Lung (tissue), 12 donors: ENCODE measurements around the gene DYNC1H1. TPM values are rescaled to one million over a fixed set of nuclear protein-coding genes. Genes with fewer than 3 reads are reported as not detected.

Experiments used
- ATAC-seq: fragments of 200-7000 bp; cut with Tn5 transposase; one replicate; pipeline ENCODE4 v1.9.1; 2020; ENCODE audit warnings: moderate number of reproducible peaks; ENCODE audit not compliant: insufficient read depth, low FRiP score
- DNase-seq, 3 donors: peaks; one replicate each; pipeline ENCODE4 v3.0.0-alpha.2; 2013 to 2017
- H3K27ac ChIP-seq, 2 donors: one replicate each; pipeline ENCODE4 v1.5.1; 2013; ENCODE audit warnings: mild to moderate bottlenecking in 2 of 2, moderate library complexity in 2 of 2, control low read depth in 1 of 2, inconsistent platforms in 1 of 2, low read depth in 1 of 2, low read length in 1 of 2
- H3K27me3 ChIP-seq, 3 donors: one replicate each; pipeline ENCODE4 v1.5.1; 2013; ENCODE audit warnings: low read length in 2 of 3; ENCODE audit not compliant: control insufficient read depth in 3 of 3, insufficient read depth in 3 of 3
- H3K36me3 ChIP-seq, 4 donors: one replicate each; pipeline ENCODE4 v1.5.1; 2013; ENCODE audit warnings: low read length in 4 of 4, mild to moderate bottlenecking in 1 of 4, moderate library complexity in 1 of 4; ENCODE audit not compliant: control insufficient read depth in 4 of 4, insufficient read depth in 4 of 4
- H3K4me1 ChIP-seq, 5 donors: one replicate each; pipeline ENCODE4 v1.5.1; 2013; ENCODE audit warnings: low read length in 5 of 5, mild to moderate bottlenecking in 2 of 5, moderate library complexity in 1 of 5; ENCODE audit not compliant: control insufficient read depth in 5 of 5, insufficient read depth in 5 of 5
- H3K4me3 ChIP-seq: one replicate; pipeline ENCODE4 v1.5.1; 2013; ENCODE audit warnings: mild to moderate bottlenecking, control low read depth, moderate library complexity
- H3K9ac ChIP-seq, 2 donors: one replicate each; pipeline ENCODE4 v1.5.1; 2013; ENCODE audit warnings: low read length in 2 of 2, control low read depth in 1 of 2; ENCODE audit not compliant: insufficient read depth in 1 of 2
- H3K9me3 ChIP-seq, 4 donors: one replicate each; pipeline ENCODE4 v1.5.1; 2013; ENCODE audit warnings: low read length in 3 of 4, mild to moderate bottlenecking in 1 of 4, moderate library complexity in 1 of 4; ENCODE audit not compliant: control insufficient read depth in 4 of 4, insufficient read depth in 3 of 4
- CTCF ChIP-seq: IDR thresholded peaks from 2 replicates; pipeline ENCODE4 v1.5.1; 2012; ENCODE audit warnings: mild to moderate bottlenecking; ENCODE audit errors: control extremely low read depth, extremely low read depth
- WGBS, 2 donors: extraction: QIAGEN DNeasy Blood & Tissue Kit; methylation state at CpG; one replicate each; pipeline ENCODE4 v1.1.7; 2013; 5-methylcytosine and 5-hydroxymethylcytosine counted together
- polyA plus RNA-seq, 2 donors: library from polyadenylated mRNA; stranded (reverse); fragments of 200-250 nt; gene quantifications; one replicate each; pipeline ENCODE4 v1.2.1, GENCODE V29; 2013
- total RNA-seq, 2 donors: library from RNA; depleted of rRNA in 1 of 2; stranded (reverse); fragments of >200 nt in 1 of 2; gene quantifications; one replicate each; pipeline ENCODE4 v1.2.1, GENCODE V29; 2014 to 2021
- donor health status: control.
- donor health status: control.
- donor health status: Bipolar disorder and iron deficiency.
- donor health status: healthy.
- donor health status: DM: yes; HTN: yes; CAD: no.

The DYNC1H1 gene
- total and polyA plus RNA-seq, 4 donors = 111 to 485 (median 328) TPM

GRCh38 chr14:102035914-102036313 lies 71.5 kb downstream of the DYNC1H1 start:
- TF ChIP-seq CTCF = no peak
- ATAC-seq (no peak), DNase-seq (no peak)
- Histone ChIP-seq H3K4me1 (peaks cover 0 to 1% (median 0%) of the 10 kb centered on the region in 5 donors), H3K27me3 (no peaks in the 10 kb centered on the region), H3K9me3 (peaks cover 0 to 2% (median 0%) of the 10 kb centered on the region in 4 donors), H3K36me3 (peaks cover 52 to 72% (median 60%) of the 10 kb centered on the region in 4 donors), H3K27ac (no peak overlapping the region), H3K9ac (no peak overlapping the region), H3K4me3 (no peak overlapping the region)
- 95 to 96% methylated on average over 9 of the region's 9 CpGs for WGBS, 2 donors

- Histone ChIP-seq H3K27me3 (no peaks in the 10 kb centered on the region), H3K9ac (no peak overlapping the region), H3K36me3 (peaks cover 64 to 80% (median 73%) of the 10 kb centered on the region in 4 donors), H3K4me1 (peaks cover 0 to 1% (median 0%) of the 10 kb centered on the region in 5 donors), H3K27ac (no peak overlapping the region), H3K4me3 (no peak overlapping the region), H3K9me3 (peaks cover 0 to 2% (median 0%) of the 10 kb centered on the region in 4 donors)
- DNase-seq = no peak
- ATAC-seq = no peak
- no peak for TF ChIP-seq CTCF
- 71 to 94% methylated on average over 1 of the region's 1 CpG for WGBS, 2 donors
Measured at GRCh38 chr14:102037686-102038085, 73.3 kb downstream of the DYNC1H1 start.

GRCh38 chr14:102039157-102039556 lies 74.8 kb downstream of the DYNC1H1 start:
- no peak for TF ChIP-seq CTCF
- ATAC-seq = no peak
- Histone ChIP-seq H3K36me3 (peaks cover 54 to 76% (median 65%) of the 10 kb centered on the region in 4 donors), H3K27me3 (no peaks in the 10 kb centered on the region), H3K9me3 (peaks cover 0 to 2% (median 0%) of the 10 kb centered on the region in 4 donors), H3K9ac (no peak overlapping the region), H3K27ac (no peak overlapping the region), H3K4me1 (peaks cover 0 to 1% (median 0%) of the 10 kb centered on the region in 5 donors), H3K4me3 (no peak overlapping the region)
- no peak for DNase-seq
- WGBS, 2 donors = 96 to 97% methylated on average over 16 of the region's 16 CpGs

- ATAC-seq (no peak), DNase-seq (no peak)
Measured at GRCh38 chr14:102040153-102040552, 75.8 kb downstream of the DYNC1H1 start.

More at GRCh38 chr14:102040153-102040552, 75.8 kb downstream of the DYNC1H1 start:
- no peak for TF ChIP-seq CTCF
- Histone ChIP-seq H3K27me3 (no peaks in the 10 kb centered on the region), H3K4me3 (no peak overlapping the region), H3K4me1 (peaks cover 0 to 1% (median 0%) of the 10 kb centered on the region in 5 donors), H3K9me3 (peaks cover 0 to 2% (median 0%) of the 10 kb centered on the region in 4 donors), H3K36me3 (peaks cover 56 to 77% (median 66%) of the 10 kb centered on the region in 4 donors), H3K27ac (no peak overlapping the region), H3K9ac (no peak overlapping the region)
- WGBS, 2 donors = 92 to 95% methylated on average over 13 of the region's 13 CpGs
